WTC11 (cell line): Measurements from ENCODE around the gene FGR. TPM values are rescaled to one million over a fixed set of nuclear protein-coding genes. Genes with fewer than 3 reads are reported as not detected.

Source experiments
- ATAC-seq: fragments of 200-7000 bp; cut with Tn5 transposase; 2 replicates; pipeline ENCODE4 v1.10.0; 2021; ENCODE audit warnings: mild to moderate bottlenecking, moderate library complexity
- CTCF ChIA-PET: fragments of 300-600 bp; sonication (Branson Sonifier 250); formaldehyde crosslinking; loops from one replicate; lab custom pipeline; 2021; ENCODE audit warnings: antibody characterized with exemption; lab: Charles Lee
- POLR2A ChIA-PET: fragments of 350-600 bp; sonication (Branson Sonifier 250); formaldehyde crosslinking; loops from one replicate; lab custom pipeline; 2021; ENCODE audit warnings: antibody characterized with exemption; lab: Charles Lee
- DNase-seq: peaks from one replicate; pipeline ENCODE4 v3.0.0; 2021; ENCODE audit warnings: low spot score
- H3K27ac Mint-ChIP-seq: 2 replicates; pipeline ENCODE4 v1.8.0; 2021; ENCODE audit warnings: mixed read lengths
- H3K27me3 Mint-ChIP-seq: 2 replicates; pipeline ENCODE4 v1.8.0; 2021; ENCODE audit warnings: low read depth, mild to moderate bottlenecking, moderate library complexity, mixed read lengths
- H3K36me3 Mint-ChIP-seq: 2 replicates; pipeline ENCODE4 v1.8.0; 2021; ENCODE audit warnings: mixed read lengths
- H3K4me1 Mint-ChIP-seq: 2 replicates; pipeline ENCODE4 v1.8.0; 2022; ENCODE audit warnings: mixed read lengths
- H3K4me3 Mint-ChIP-seq: 2 replicates; pipeline ENCODE4 v1.8.0; 2021; ENCODE audit warnings: mild to moderate bottlenecking, moderate library complexity, mixed read lengths
- H3K9me3 Mint-ChIP-seq: 2 replicates; pipeline ENCODE4 v1.8.0; 2021; ENCODE audit warnings: mixed read lengths
- AFF4 ChIP-seq: sonication (generic); formaldehyde crosslinking; IDR thresholded peaks from 2 replicates; pipeline ENCODE4 v1.8.1; 2023; ENCODE audit warnings: mild to moderate bottlenecking, missing genetic modification reagents, borderline replicate concordance
- ATF6 ChIP-seq: sonication (generic); formaldehyde crosslinking; IDR thresholded peaks from 2 replicates; pipeline ENCODE4 v1.8.1; 2023; ENCODE audit warnings: mild to moderate bottlenecking, missing genetic modification reagents
- ELF4 ChIP-seq: sonication (generic); formaldehyde crosslinking; IDR thresholded peaks from 2 replicates; pipeline ENCODE4 v1.8.1; 2022; ENCODE audit warnings: low read depth, mild to moderate bottlenecking, moderate library complexity, missing genetic modification reagents
- ETV6 ChIP-seq: sonication (generic); formaldehyde crosslinking; IDR thresholded peaks from 2 replicates; pipeline ENCODE4 v1.8.1; 2022; ENCODE audit warnings: mild to moderate bottlenecking, missing genetic modification reagents
- FOXK1 ChIP-seq: sonication (generic); formaldehyde crosslinking; IDR thresholded peaks from 2 replicates; pipeline ENCODE4 v1.8.0; 2022; ENCODE audit warnings: mild to moderate bottlenecking, moderate library complexity, missing genetic modification reagents
- IRF1 ChIP-seq: sonication (generic); formaldehyde crosslinking; IDR thresholded peaks from 2 replicates; pipeline ENCODE4 v1.8.0; 2023; ENCODE audit warnings: missing genetic modification reagents
- OVOL2 ChIP-seq: fragments of 250-450 bp; sonication (Bioruptor Pico); IDR thresholded peaks from 2 replicates; pipeline ENCODE4 v1.9.0; 2021; ENCODE audit warnings: mild to moderate bottlenecking, borderline replicate concordance
- SP1 ChIP-seq: sonication (generic); formaldehyde crosslinking; conservative IDR thresholded peaks from 2 replicates; pipeline ENCODE4 v1.8.1; 2022; ENCODE audit warnings: missing genetic modification reagents
- ZNF263 ChIP-seq: sonication (generic); formaldehyde crosslinking; IDR thresholded peaks from 2 replicates; pipeline ENCODE4 v1.8.1; 2022; ENCODE audit warnings: low read depth, mild to moderate bottlenecking, moderate library complexity, missing genetic modification reagents
- ZNF532 ChIP-seq: fragments of 250-450 bp; sonication (Bioruptor Pico); IDR thresholded peaks from 2 replicates; pipeline ENCODE4 v1.9.0; 2021; ENCODE audit warnings: mild to moderate bottlenecking, borderline replicate concordance
- total RNA-seq: library from RNA; stranded (reverse); gene quantifications from 3 replicates; pipeline ENCODE4 v1.2.3, GENCODE V29; 2021
- TF ChIP-seq, protein P1 (sequence below): sonication (generic); formaldehyde crosslinking; IDR thresholded peaks from 2 replicates; pipeline ENCODE4 v1.8.1; 2022; ENCODE audit warnings: low read depth, mild to moderate bottlenecking, moderate library complexity, missing genetic modification reagents, borderline replicate concordance
- TF ChIP-seq, protein P2 (sequence below): sonication (generic); formaldehyde crosslinking; IDR thresholded peaks from 2 replicates; pipeline ENCODE4 v1.8.1; 2023; ENCODE audit warnings: mild to moderate bottlenecking, missing genetic modification reagents, moderate library complexity
- TF ChIP-seq, protein P3 (sequence below): sonication (generic); formaldehyde crosslinking; IDR thresholded peaks from 2 replicates; pipeline ENCODE4 v1.8.0; 2022; ENCODE audit warnings: mild to moderate bottlenecking, missing genetic modification reagents

Gene FGR
- total RNA-seq, 1 experiment from 2014 or later = 0.77 TPM

- TF ChIP-seq, protein P1, sequence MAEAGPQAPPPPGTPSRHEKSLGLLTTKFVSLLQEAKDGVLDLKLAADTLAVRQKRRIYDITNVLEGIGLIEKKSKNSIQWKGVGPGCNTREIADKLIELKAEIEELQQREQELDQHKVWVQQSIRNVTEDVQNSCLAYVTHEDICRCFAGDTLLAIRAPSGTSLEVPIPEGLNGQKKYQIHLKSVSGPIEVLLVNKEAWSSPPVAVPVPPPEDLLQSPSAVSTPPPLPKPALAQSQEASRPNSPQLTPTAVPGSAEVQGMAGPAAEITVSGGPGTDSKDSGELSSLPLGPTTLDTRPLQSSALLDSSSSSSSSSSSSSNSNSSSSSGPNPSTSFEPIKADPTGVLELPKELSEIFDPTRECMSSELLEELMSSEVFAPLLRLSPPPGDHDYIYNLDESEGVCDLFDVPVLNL (CRISPR knock-in tag) = no peak
- TF ChIP-seq ELF4 (no peak), IRF1 (CRISPR knock-in tag) (no peak), ATF6 (CRISPR knock-in tag) (no peak)
Observed at GRCh38 chr1:27604579-27605299, 30.2 kb downstream of the FGR start (continued).

- Mint-ChIP-seq H3K27ac (peak within 1 kb of the TSS; percentile 88), H3K27me3 (no peaks in the 10 kb centered on the region; the same call in 1 of the 2 replicates), H3K4me3 (peak within 1 kb of the TSS; percentile 92), H3K4me1 (peaks cover 61% of the 10 kb centered on the region), H3K9me3 (no peaks in the 10 kb centered on the region), H3K36me3 (no peaks in the 10 kb centered on the region)
- ATAC-seq = peak; percentile 11
- TF ChIP-seq AFF4 (CRISPR knock-in tag) = no peak
- TF ChIP-seq FOXK1 (CRISPR knock-in tag) = peak; percentile 46; the same call in 1 of the 2 replicates
- TF ChIP-seq SP1 (CRISPR knock-in tag) = 0 out of 2 replicates have a peak, but pooled peaks have one; percentile 46
- TF ChIP-seq OVOL2 (CRISPR knock-in tag) = no peak
- TF ChIP-seq ETV6 (CRISPR knock-in tag) = peak; percentile 31; the same call in 1 of the 2 replicates
- TF ChIP-seq, protein P2, sequence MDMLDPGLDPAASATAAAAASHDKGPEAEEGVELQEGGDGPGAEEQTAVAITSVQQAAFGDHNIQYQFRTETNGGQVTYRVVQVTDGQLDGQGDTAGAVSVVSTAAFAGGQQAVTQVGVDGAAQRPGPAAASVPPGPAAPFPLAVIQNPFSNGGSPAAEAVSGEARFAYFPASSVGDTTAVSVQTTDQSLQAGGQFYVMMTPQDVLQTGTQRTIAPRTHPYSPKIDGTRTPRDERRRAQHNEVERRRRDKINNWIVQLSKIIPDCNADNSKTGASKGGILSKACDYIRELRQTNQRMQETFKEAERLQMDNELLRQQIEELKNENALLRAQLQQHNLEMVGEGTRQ (CRISPR knock-in tag) = peak; percentile 10; the same call in 1 of the 2 replicates
- TF ChIP-seq ZNF263 (CRISPR knock-in tag) = peak; percentile 92; the same call in 1 of the 2 replicates
- TF ChIP-seq, protein P3, sequence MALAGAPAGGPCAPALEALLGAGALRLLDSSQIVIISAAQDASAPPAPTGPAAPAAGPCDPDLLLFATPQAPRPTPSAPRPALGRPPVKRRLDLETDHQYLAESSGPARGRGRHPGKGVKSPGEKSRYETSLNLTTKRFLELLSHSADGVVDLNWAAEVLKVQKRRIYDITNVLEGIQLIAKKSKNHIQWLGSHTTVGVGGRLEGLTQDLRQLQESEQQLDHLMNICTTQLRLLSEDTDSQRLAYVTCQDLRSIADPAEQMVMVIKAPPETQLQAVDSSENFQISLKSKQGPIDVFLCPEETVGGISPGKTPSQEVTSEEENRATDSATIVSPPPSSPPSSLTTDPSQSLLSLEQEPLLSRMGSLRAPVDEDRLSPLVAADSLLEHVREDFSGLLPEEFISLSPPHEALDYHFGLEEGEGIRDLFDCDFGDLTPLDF (CRISPR knock-in tag) = 0 out of 2 replicates have a peak, but pooled peaks have one; percentile 34
- TF ChIP-seq ZNF532 (CRISPR knock-in tag) = no peak
- ChIA-PET POLR2A (interaction anchor here (0.6 to 6.5 kb wide), 9 partner anchors 28 to 853 kb away, joined by 3 to 33 read pairs (median 4); partner anchors contain the start of gene FAM76A), CTCF (interaction anchor here (0.6 to 16.7 kb wide), 24 partner anchors 10 to 464 kb away, joined by 3 to 376 read pairs (median 14); partner anchors contain the start of gene WASF2)
- peak; percentile 96 for DNase-seq
Observed at GRCh38 chr1:27603681-27604578, 31.1 kb downstream of the FGR start, which contains the start of gene AHDC1. Gene AHDC1 (minus strand): TSS chr1:27604144. CDS start chr1:27552115, 52,029 bp downstream.
